ENCODE results near the gene EFNA5.

GRCh38 chr5:107570805-107571531 is 99.8 kb downstream of the EFNA5 start:
- TF ChIP-seq CTCF (IDR thresholded peaks at IDR 0.05) (no peak), POLR2A (IDR thresholded peaks at IDR 0.05) (no peak)

Measured in uterus (tissue), 2 donors.